Transverse colon (tissue), 4 donors: ENCODE measurements around the gene EPHB6.

ENCODE experiments used
- EP300 ChIP-seq: sonication (generic); formaldehyde crosslinking; IDR thresholded peaks from one replicate; pipeline ENCODE4 v1.6.1; 2017; ENCODE audit warnings: antibody characterized with exemption, low read depth
- POLR2A ChIP-seq: fragments of 450-650 bp; IDR thresholded peaks from one replicate; pipeline ENCODE4 v1.6.1; 2016; ENCODE audit warnings: antibody characterized with exemption, mild to moderate bottlenecking, moderate library complexity
- POLR2AphosphoS5 ChIP-seq, 3 donors: sonication (generic); formaldehyde crosslinking; IDR thresholded peaks; one replicate each; pipeline ENCODE4 v1.6.1; 2016; ENCODE audit warnings: antibody characterized with exemption in 3 of 3
- TF ChIP-seq, protein P1 (sequence below), 5 experiments: fragments of 200-600 bp in 3 of 5; fragments of 450-650 bp in 2 of 5; sonication (generic) in 3 of 5; IDR thresholded peaks; 1 replicate in 2 of 5; 2 replicates in 3 of 5; pipeline ENCODE4 v1.5.1; 2016 to 2017; ENCODE audit warnings: antibody characterized with exemption in 5 of 5, inconsistent platforms in 3 of 5, mild to moderate bottlenecking in 2 of 5, moderate library complexity in 1 of 5

DNA sequence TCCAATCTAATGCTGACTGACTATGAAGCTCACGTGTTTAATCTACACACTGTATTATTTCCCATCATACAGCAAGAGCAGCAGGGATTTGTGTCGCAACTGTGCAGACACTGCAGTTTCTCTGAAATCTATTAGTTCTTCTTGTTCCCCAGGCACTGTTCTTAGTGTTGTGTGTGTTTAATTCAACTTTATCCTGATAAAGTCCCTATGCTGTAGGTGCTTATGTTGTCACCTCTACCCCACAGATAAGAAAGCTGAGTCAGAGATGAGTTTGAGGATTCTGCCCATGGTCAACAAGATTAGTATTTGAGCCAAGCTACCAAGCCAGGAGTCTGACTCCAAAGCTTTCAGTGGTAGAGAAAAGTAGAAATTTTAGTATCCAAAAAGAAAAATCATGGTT, 22.5 kb upstream of the EPHB6 start:
- TF ChIP-seq, protein P1, sequence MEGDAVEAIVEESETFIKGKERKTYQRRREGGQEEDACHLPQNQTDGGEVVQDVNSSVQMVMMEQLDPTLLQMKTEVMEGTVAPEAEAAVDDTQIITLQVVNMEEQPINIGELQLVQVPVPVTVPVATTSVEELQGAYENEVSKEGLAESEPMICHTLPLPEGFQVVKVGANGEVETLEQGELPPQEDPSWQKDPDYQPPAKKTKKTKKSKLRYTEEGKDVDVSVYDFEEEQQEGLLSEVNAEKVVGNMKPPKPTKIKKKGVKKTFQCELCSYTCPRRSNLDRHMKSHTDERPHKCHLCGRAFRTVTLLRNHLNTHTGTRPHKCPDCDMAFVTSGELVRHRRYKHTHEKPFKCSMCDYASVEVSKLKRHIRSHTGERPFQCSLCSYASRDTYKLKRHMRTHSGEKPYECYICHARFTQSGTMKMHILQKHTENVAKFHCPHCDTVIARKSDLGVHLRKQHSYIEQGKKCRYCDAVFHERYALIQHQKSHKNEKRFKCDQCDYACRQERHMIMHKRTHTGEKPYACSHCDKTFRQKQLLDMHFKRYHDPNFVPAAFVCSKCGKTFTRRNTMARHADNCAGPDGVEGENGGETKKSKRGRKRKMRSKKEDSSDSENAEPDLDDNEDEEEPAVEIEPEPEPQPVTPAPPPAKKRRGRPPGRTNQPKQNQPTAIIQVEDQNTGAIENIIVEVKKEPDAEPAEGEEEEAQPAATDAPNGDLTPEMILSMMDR (IDR thresholded peaks at IDR 0.05): no peak
- no peak for TF ChIP-seq POLR2A
- TF ChIP-seq EP300: no peak
- no peak for TF ChIP-seq POLR2AphosphoS5 (IDR thresholded peaks at IDR 0.05)
